CD4-positive, alpha-beta T cell treated with Interleukin-2 at 100 ng/mL for 4 hours (primary cell): Measurements from ENCODE around the gene PTGER1.
"Not testable (repeated sequence)": the region's sequence is repeated elsewhere in the genome, so short reads cannot be mapped to it uniquely, and the experiment has no call there.

ENCODE experiments used
- DNase-seq: peaks from one replicate; pipeline ENCODE4 v3.0.0-alpha.2; 2020; ENCODE audit warnings: low spot score

PTGER1 gene

GRCh38 chr19:14475251-14476073, at the start of gene PTGER1:
Gene PTGER1, minus strand, starts transcription at chr19:14475354. Its CDS starts 1,034 bp downstream, at chr19:14474320.
- DNase-seq, result peak; percentile 27

GRCh38 chr19:14520543-14520942, 45.4 kb upstream of the PTGER1 start:
- DNase-seq, result no peak

- peak; percentile 58 for DNase-seq
Measured at GRCh38 chr19:14519860-14520407, 44.8 kb upstream of the PTGER1 start.

GRCh38 chr19:14519245-14519859, 44.2 kb upstream of the PTGER1 start:
- DNase-seq, result no peak

- DNase-seq, result peak; percentile 60
Measured at GRCh38 chr19:14517840-14518505, 42.8 kb upstream of the PTGER1 start, which contains the start of gene DNAJB1. Gene DNAJB1, minus strand, starts transcription at chr19:14518397. Its CDS starts 48 bp downstream, at chr19:14518349.

GRCh38 chr19:14517446-14517839, 42.3 kb upstream of the PTGER1 start:
- no peak for DNase-seq

GRCh38 chr19:14516746-14517438, 41.7 kb upstream of the PTGER1 start:
- no peak for DNase-seq

- DNase-seq, result no peak
Measured at GRCh38 chr19:14516048-14516534, 40.9 kb upstream of the PTGER1 start.

- no peak for DNase-seq
Measured at GRCh38 chr19:14515501-14516047, 40.4 kb upstream of the PTGER1 start.

GRCh38 chr19:14514215-14514863, 39.2 kb upstream of the PTGER1 start:
- DNase-seq, result no peak

GRCh38 chr19:14512406-14512961, 37.3 kb upstream of the PTGER1 start:
- DNase-seq, result no peak

GRCh38 chr19:14511229-14511593, 36.1 kb upstream of the PTGER1 start:
- no peak for DNase-seq

- no peak for DNase-seq
Measured at GRCh38 chr19:14510311-14511228, 35.4 kb upstream of the PTGER1 start.

- DNase-seq, result no peak
Measured at GRCh38 chr19:14507704-14508542, 32.8 kb upstream of the PTGER1 start.

GRCh38 chr19:14505488-14506239, 30.5 kb upstream of the PTGER1 start:
- peak; percentile 79 for DNase-seq

GRCh38 chr19:14504575-14504974, 29.4 kb upstream of the PTGER1 start:
- not testable (repeated sequence) for DNase-seq

- no peak for DNase-seq
Measured at GRCh38 chr19:14503285-14503684, 28.1 kb upstream of the PTGER1 start.
